ENCODE data around the gene MYBPC1.

Gene MYBPC1

GRCh38 chr12:101581190-101581589 lies 13.6 kb upstream of the MYBPC1 start:
- H4K20me1 ChIP-seq (ENCODE audit: low read depth, low read length): no peaks in the 10 kb centered on the region
- no peak overlapping the region for H3K4me2 ChIP-seq (ENCODE audit: low read depth, low read length, poor library complexity, severe bottlenecking)
- no peak overlapping the region for H3K9ac ChIP-seq (ENCODE audit: low read length)
- no peaks in the 10 kb centered on the region for H3K36me3 ChIP-seq (ENCODE audit: low read length)
- no peak overlapping the region for H2AFZ ChIP-seq (ENCODE audit: low read depth, low read length, severe bottlenecking)
- H3K9me3 ChIP-seq (ENCODE audit: insufficient read depth, low read length): no peaks in the 10 kb centered on the region
- TF ChIP-seq CTCF (IDR thresholded peaks at IDR 0.05; ENCODE audit: insufficient read depth, low read length, poor library complexity, severe bottlenecking) (no peak), EZH2phosphoT487 (conservative IDR thresholded peaks at IDR 0.05; ENCODE audit: low read length) (no peak)
- H3K79me2 ChIP-seq (ENCODE audit: insufficient read depth, low read length): no peaks in the 10 kb centered on the region
- no peaks in the 10 kb centered on the region for H3K27me3 ChIP-seq (ENCODE audit: low read length)
- no peaks in the 10 kb centered on the region for H3K9me2 ChIP-seq (replicated peaks; ENCODE audit: insufficient read depth, low read length)
- no peak overlapping the region for H3K27ac ChIP-seq (ENCODE audit: low read depth, low read length)
- H3K4me3 ChIP-seq (ENCODE audit: insufficient read depth, low read length, poor library complexity, severe bottlenecking): no peak overlapping the region
- no peaks in the 10 kb centered on the region for H3F3A ChIP-seq (ENCODE audit: insufficient read depth)

DNA sequence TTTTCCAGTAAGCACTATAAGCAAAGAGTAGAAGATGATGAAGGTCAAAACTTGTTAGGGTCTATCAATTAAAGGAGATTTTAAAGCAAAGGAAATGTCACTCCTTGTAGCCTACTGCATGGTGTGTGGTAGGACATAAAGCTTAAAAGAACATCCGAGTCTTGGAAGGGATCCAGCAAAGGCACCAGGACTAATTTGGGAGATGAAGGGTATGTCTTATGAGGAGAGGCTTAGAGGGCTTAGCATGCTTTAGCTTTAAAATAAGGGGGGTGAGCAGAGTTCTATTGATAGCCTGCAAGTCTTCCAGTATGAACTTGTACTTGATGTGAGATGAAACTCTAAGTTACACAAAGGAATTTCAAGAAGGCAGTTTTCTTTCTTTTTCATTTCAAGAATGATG lies 11.8 kb upstream of the MYBPC1 start:
- Histone ChIP-seq H3K9me2 (replicated peaks; ENCODE audit: insufficient read depth, low read length) (no peaks in the 10 kb centered on the region), H3K4me2 (ENCODE audit: low read depth, low read length, poor library complexity, severe bottlenecking) (no peak overlapping the region), H3K9ac (ENCODE audit: low read length) (no peak overlapping the region), H3F3A (ENCODE audit: insufficient read depth) (no peaks in the 10 kb centered on the region), H2AFZ (ENCODE audit: low read depth, low read length, severe bottlenecking) (no peak overlapping the region), H3K36me3 (ENCODE audit: low read length) (no peaks in the 10 kb centered on the region), H3K27ac (ENCODE audit: low read depth, low read length) (no peak overlapping the region), H3K4me3 (ENCODE audit: insufficient read depth, low read length, poor library complexity, severe bottlenecking) (no peak overlapping the region), H3K79me2 (ENCODE audit: insufficient read depth, low read length) (no peaks in the 10 kb centered on the region), H3K27me3 (ENCODE audit: low read length) (no peaks in the 10 kb centered on the region), H3K9me3 (ENCODE audit: insufficient read depth, low read length) (no peaks in the 10 kb centered on the region), H4K20me1 (ENCODE audit: low read depth, low read length) (no peaks in the 10 kb centered on the region)
- TF ChIP-seq CTCF (IDR thresholded peaks at IDR 0.05; ENCODE audit: insufficient read depth, low read length, poor library complexity, severe bottlenecking) (no peak), EZH2phosphoT487 (conservative IDR thresholded peaks at IDR 0.05; ENCODE audit: low read length) (no peak)

DNA sequence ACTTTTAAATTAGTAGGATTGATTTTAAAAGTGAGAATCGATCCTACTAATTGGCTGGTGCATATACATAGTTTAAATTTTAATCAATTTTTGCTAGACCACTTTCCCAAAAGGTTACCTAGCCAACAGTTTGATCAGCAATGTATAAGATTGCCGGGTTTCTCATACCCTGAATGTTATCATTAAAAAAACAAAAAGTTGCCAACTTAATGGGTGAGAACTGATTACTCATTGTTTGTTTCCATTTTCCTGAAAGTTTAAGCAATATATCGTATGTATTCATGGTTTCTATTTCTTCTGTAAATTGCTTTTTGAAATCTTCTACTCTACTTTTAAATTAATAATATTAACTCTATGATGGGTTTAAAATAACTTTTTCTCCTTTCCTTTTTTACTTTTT lies 4.4 kb upstream of the MYBPC1 start:
- no peak for TF ChIP-seq EZH2phosphoT487 (conservative IDR thresholded peaks at IDR 0.05; ENCODE audit: low read length)
- no peaks in the 10 kb centered on the region for H3K27me3 ChIP-seq (ENCODE audit: low read length)
- no peak overlapping the region for H3K9ac ChIP-seq (ENCODE audit: low read length)
- H3F3A ChIP-seq (ENCODE audit: insufficient read depth): no peaks in the 10 kb centered on the region
- no peaks in the 10 kb centered on the region for H3K79me2 ChIP-seq (ENCODE audit: insufficient read depth, low read length)
- no peaks in the 10 kb centered on the region for H3K9me2 ChIP-seq (replicated peaks; ENCODE audit: insufficient read depth, low read length)
- no peaks in the 10 kb centered on the region for H4K20me1 ChIP-seq (ENCODE audit: low read depth, low read length)
- H3K27ac ChIP-seq (ENCODE audit: low read depth, low read length): no peak overlapping the region
- H3K4me2 ChIP-seq (ENCODE audit: low read depth, low read length, poor library complexity, severe bottlenecking): no peak overlapping the region
- no peak overlapping the region for H3K4me3 ChIP-seq (ENCODE audit: insufficient read depth, low read length, poor library complexity, severe bottlenecking)
- H2AFZ ChIP-seq (ENCODE audit: low read depth, low read length, severe bottlenecking): no peak overlapping the region
- no peaks in the 10 kb centered on the region for H3K9me3 ChIP-seq (ENCODE audit: insufficient read depth, low read length)
- H3K36me3 ChIP-seq (ENCODE audit: low read length): no peaks in the 10 kb centered on the region

- no peak overlapping the region for H2AFZ ChIP-seq (ENCODE audit: low read depth, low read length, severe bottlenecking)
- no peaks in the 10 kb centered on the region for H3K36me3 ChIP-seq (ENCODE audit: low read length)
- H3K9me2 ChIP-seq (replicated peaks; ENCODE audit: insufficient read depth, low read length): no peaks in the 10 kb centered on the region
- H3K27ac ChIP-seq (ENCODE audit: low read depth, low read length): no peak overlapping the region
- H3K27me3 ChIP-seq (ENCODE audit: low read length): no peaks in the 10 kb centered on the region
- H3F3A ChIP-seq (ENCODE audit: insufficient read depth): no peaks in the 10 kb centered on the region
- TF ChIP-seq EZH2phosphoT487 (conservative IDR thresholded peaks at IDR 0.05; ENCODE audit: low read length) (no peak), CTCF (IDR thresholded peaks at IDR 0.05; ENCODE audit: insufficient read depth, low read length, poor library complexity, severe bottlenecking) (no peak)
- H4K20me1 ChIP-seq (ENCODE audit: low read depth, low read length): no peaks in the 10 kb centered on the region
- no peak overlapping the region for H3K4me3 ChIP-seq (ENCODE audit: insufficient read depth, low read length, poor library complexity, severe bottlenecking)
- no peaks in the 10 kb centered on the region for H3K79me2 ChIP-seq (ENCODE audit: insufficient read depth, low read length)
- no peak overlapping the region for H3K9ac ChIP-seq (ENCODE audit: low read length)
- no peak overlapping the region for H3K4me2 ChIP-seq (ENCODE audit: low read depth, low read length, poor library complexity, severe bottlenecking)
- no peaks in the 10 kb centered on the region for H3K9me3 ChIP-seq (ENCODE audit: insufficient read depth, low read length)
Measured at GRCh38 chr12:101591781-101592180, 3.0 kb upstream of the MYBPC1 start.

Measured in SU-DHL-6 (cell line).